ENCODE results near the gene TCHH.

The TCHH gene

DNA sequence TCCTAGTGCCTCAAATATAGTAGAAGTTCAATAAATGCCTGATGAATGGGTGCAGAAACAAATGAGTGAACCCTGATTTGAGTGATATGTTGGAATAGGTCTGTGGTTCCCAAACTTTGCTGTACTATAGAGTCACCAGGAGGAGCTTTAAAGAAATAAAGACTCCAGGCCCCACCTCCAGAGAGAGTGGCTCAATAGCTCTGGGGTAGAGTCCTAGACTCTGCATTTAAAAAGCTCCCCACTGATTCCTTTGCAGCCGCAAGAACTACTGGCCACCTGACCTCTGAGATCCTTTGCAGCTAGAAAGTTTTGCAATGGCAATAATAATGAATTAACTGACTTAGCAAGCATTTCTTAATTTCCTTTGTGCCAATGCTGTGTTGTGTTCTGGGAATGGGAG, 47.3 kb downstream of the TCHH start:
- DNase-seq (ENCODE audit: low read depth in 3 of 3) = no peak

DNA sequence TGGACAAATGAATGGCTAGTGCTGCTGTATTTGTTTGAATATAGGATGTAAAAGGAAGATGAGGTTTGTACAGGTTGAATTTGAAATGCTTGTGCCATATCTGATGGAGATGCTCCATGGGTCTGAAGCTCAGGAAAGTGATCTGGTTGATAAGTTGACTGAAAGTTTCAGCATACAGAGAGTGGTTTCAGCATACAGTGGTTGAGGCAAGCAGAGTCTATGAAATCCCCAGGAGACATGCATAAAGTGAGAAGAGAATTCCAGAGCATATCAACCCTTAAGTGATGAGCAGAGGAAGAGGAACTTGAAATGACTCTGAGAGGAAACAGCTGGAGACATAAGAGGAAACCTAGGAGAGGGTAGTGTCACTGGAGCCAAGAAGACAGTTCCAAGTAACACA, 48.1 kb downstream of the TCHH start:
- no peak for DNase-seq (ENCODE audit: low read depth in 3 of 3)

DNA sequence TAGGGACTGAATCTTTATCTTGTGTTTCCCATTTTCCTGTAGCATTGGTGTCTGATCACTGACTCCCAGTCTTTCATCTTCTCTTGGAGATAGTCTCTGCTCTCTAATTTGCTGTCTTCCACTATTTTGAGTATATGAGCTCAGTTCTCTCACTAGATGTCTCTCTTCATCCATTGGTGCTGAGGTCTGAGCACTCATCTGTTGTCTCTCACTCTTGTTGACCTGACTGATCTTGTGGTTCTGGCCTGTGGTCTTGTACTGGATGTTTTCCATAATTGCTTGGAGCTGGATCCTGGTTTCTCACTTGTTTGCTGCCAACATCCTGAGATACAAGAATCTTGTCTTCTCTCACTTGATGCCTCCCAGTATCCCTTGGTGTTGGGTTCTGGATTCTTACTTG, 53.3 kb downstream of the TCHH start:
- DNase-seq (ENCODE audit: low read depth in 3 of 3) = no peak

Data from stimulated activated CD4-positive, alpha-beta T cell treated with anti-CD3 and anti-CD28 coated beads, TNF-alpha, amount 100 ng/mL, for 24 hours (primary cell).